ENCODE measurements around the gene MYDGF. TPM values are rescaled to one million over a fixed set of nuclear protein-coding genes. Genes with fewer than 3 reads are reported as not detected.

MYDGF gene
- total RNA-seq, 4 donors from 2014 or later: 32.4 to 45.6 (median 35.4) TPM

- TF ChIP-seq CTCF (IDR thresholded peaks at IDR 0.05; ENCODE audit: low read depth): no peak
These were observed 43.3 kb upstream of the MYDGF start for GRCh38 chr19:4713384-4713951.

GRCh38 chr19:4712771-4713170 is 42.6 kb upstream of the MYDGF start:
- TF ChIP-seq CTCF (IDR thresholded peaks at IDR 0.05; ENCODE audit: low read depth): no peak

- no peak for TF ChIP-seq CTCF (IDR thresholded peaks at IDR 0.05; ENCODE audit: low read depth)
These were observed 41.1 kb upstream of the MYDGF start for GRCh38 chr19:4711211-4711610.

GRCh38 chr19:4710281-4710600 is 40.1 kb upstream of the MYDGF start:
- no peak for TF ChIP-seq CTCF (IDR thresholded peaks at IDR 0.05; ENCODE audit: low read depth)

GRCh38 chr19:4709440-4710280 is 39.5 kb upstream of the MYDGF start:
- TF ChIP-seq CTCF (IDR thresholded peaks at IDR 0.05; ENCODE audit: low read depth): no peak

GRCh38 chr19:4707956-4708650 is 38.0 kb upstream of the MYDGF start:
- no peak for TF ChIP-seq CTCF (IDR thresholded peaks at IDR 0.05; ENCODE audit: low read depth)

- no peak for TF ChIP-seq CTCF (IDR thresholded peaks at IDR 0.05; ENCODE audit: low read depth)
These were observed 37.2 kb upstream of the MYDGF start for GRCh38 chr19:4707322-4707721.

Data from subcutaneous adipose tissue (tissue), 4 donors.